Type B pancreatic cell (in vitro differentiated cells): ENCODE data around the gene SERPIND1. TPM values are rescaled to one million over a fixed set of nuclear protein-coding genes. Genes with fewer than 3 reads are reported as not detected.

ENCODE experiments used
- DNase-seq: peaks from one replicate; pipeline ENCODE4 v3.0.0; 2021; ENCODE audit warnings: mixed read lengths; ENCODE audit not compliant: unreplicated experiment; ENCODE audit errors: extremely low spot score
- H3K27ac Mint-ChIP-seq: 2 replicates; pipeline ENCODE4 v1.8.0; 2021; ENCODE audit warnings: mild to moderate bottlenecking, mixed read lengths
- H3K27me3 Mint-ChIP-seq: 2 replicates; pipeline ENCODE4 v1.8.0; 2021; ENCODE audit warnings: mixed read lengths
- H3K36me3 Mint-ChIP-seq: 2 replicates; pipeline ENCODE4 v1.8.0; 2021; ENCODE audit warnings: mixed read lengths
- H3K4me1 Mint-ChIP-seq: one replicate; pipeline ENCODE4 v1.8.0; 2021; ENCODE audit warnings: mixed read lengths; ENCODE audit not compliant: unreplicated experiment
- H3K4me3 Mint-ChIP-seq: 2 replicates; pipeline ENCODE4 v1.8.0; 2021; ENCODE audit warnings: mild to moderate bottlenecking, mixed read lengths
- H3K9me3 Mint-ChIP-seq: 2 replicates; pipeline ENCODE4 v1.8.0; 2021; ENCODE audit warnings: mixed read lengths
- CTCF ChIP-seq: fragments of 200-600 bp; sonication (generic); conservative IDR thresholded peaks from 2 replicates; pipeline ENCODE4 v1.5.0; 2021; ENCODE audit warnings: antibody characterized with exemption, mild to moderate bottlenecking
- total RNA-seq: library from RNA; stranded (reverse); gene quantifications from 2 replicates; pipeline ENCODE4 v1.2.1, GENCODE V29; 2021; ENCODE audit warnings: low replicate concordance

The SERPIND1 gene
- total RNA-seq, 1 donor from 2014 or later = 7.1 TPM

- Mint-ChIP-seq H3K36me3 (peaks cover 24% of the 10 kb centered on the region), H3K9me3 (no peaks in the 10 kb centered on the region), H3K4me3 (no peak overlapping the region), H3K4me1 (no peaks in the 10 kb centered on the region), H3K27ac (no peak overlapping the region), H3K27me3 (no peaks in the 10 kb centered on the region)
- no peak for TF ChIP-seq CTCF
- DNase-seq = no peak
Observed at GRCh38 chr22:20740222-20740951, 33.5 kb upstream of the SERPIND1 start.

GRCh38 chr22:20741008-20741633, 32.8 kb upstream of the SERPIND1 start:
- Mint-ChIP-seq H3K27ac (no peak overlapping the region), H3K4me1 (no peaks in the 10 kb centered on the region), H3K4me3 (no peak overlapping the region), H3K27me3 (no peaks in the 10 kb centered on the region), H3K9me3 (no peaks in the 10 kb centered on the region), H3K36me3 (peaks cover 24% of the 10 kb centered on the region)
- TF ChIP-seq CTCF = no peak
- DNase-seq = no peak

GRCh38 chr22:20741634-20742581, 32.0 kb upstream of the SERPIND1 start:
- peaks cover 24% of the 10 kb centered on the region for H3K36me3 Mint-ChIP-seq
- DNase-seq = no peak
- no peak overlapping the region for H3K27ac Mint-ChIP-seq
- H3K4me3 Mint-ChIP-seq = no peak overlapping the region
- peak; percentile 79 for TF ChIP-seq CTCF
- no peaks in the 10 kb centered on the region for H3K9me3 Mint-ChIP-seq
- no peaks in the 10 kb centered on the region for H3K4me1 Mint-ChIP-seq
- H3K27me3 Mint-ChIP-seq = no peaks in the 10 kb centered on the region

DNA sequence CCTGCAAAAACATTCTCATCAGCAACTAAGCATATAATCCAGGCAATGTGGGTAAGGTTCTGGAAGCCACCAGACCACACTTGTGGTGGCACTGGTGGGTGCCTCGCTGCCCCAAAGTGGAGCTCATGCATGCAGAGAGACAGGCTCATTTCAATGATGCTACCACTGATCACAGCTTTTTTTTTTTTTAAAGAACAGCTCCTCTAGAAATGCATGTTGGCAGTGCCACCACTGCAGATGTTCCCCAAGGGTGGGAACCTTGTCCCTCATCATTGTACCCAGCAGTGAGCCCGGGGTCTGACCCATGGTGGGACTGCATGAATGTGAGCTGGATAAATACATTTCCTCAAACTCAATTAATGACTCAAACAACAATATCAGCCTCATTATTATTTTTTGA, 31.1 kb upstream of the SERPIND1 start:
- no peaks in the 10 kb centered on the region for H3K4me1 Mint-ChIP-seq
- H3K36me3 Mint-ChIP-seq = peaks cover 24% of the 10 kb centered on the region
- no peaks in the 10 kb centered on the region for H3K27me3 Mint-ChIP-seq
- TF ChIP-seq CTCF = no peak
- H3K9me3 Mint-ChIP-seq = no peaks in the 10 kb centered on the region
- no peak overlapping the region for H3K4me3 Mint-ChIP-seq
- H3K27ac Mint-ChIP-seq = no peak overlapping the region
- DNase-seq = no peak

DNA sequence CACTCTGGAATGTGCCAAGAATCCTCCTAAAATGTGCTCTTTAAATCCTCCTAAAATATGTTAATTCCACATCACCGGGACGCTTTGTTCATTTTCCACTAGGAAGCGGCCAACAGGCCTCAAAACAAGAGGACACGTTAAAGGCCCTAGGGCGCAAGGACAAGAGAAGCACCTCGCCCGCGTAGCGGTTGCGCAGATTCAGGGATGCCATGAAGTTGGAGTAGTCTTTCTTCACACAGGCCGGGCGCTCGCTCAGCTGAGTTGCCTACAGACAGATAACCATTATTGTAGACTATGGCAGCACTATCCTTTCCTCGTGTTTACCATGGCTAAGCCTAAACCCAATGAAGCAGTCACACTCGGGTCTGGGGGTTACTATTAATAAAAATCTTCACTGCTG, 29.5 kb upstream of the SERPIND1 start:
- no peaks in the 10 kb centered on the region for H3K27me3 Mint-ChIP-seq
- TF ChIP-seq CTCF = no peak
- H3K36me3 Mint-ChIP-seq = peaks cover 17% of the 10 kb centered on the region
- H3K27ac Mint-ChIP-seq = no peak overlapping the region
- DNase-seq = no peak
- no peaks in the 10 kb centered on the region for H3K4me1 Mint-ChIP-seq
- H3K9me3 Mint-ChIP-seq = no peaks in the 10 kb centered on the region
- H3K4me3 Mint-ChIP-seq = no peak overlapping the region
